Measurements from ENCODE around the gene ATG5.

DNA sequence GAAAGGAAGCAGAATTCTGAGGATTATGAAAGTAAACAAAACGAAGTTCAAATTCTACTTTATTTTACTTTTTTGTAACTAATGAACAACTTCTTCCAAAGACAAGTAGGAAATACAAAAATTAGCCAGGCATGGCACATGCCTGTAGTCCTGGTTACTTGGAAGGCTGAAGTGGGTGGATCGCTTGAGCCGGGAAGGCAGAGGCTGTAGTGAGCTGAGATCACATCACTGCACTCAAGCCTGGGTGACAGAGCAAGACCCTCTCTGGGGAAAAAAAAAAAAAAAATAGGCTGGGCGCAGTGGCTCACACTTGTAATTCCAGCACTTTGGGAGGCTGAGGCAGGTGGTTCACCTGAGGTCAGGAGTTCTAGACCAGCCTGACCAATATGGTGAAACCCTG lies 82.3 kb downstream of the ATG5 start:
- TF ChIP-seq, protein P1, sequence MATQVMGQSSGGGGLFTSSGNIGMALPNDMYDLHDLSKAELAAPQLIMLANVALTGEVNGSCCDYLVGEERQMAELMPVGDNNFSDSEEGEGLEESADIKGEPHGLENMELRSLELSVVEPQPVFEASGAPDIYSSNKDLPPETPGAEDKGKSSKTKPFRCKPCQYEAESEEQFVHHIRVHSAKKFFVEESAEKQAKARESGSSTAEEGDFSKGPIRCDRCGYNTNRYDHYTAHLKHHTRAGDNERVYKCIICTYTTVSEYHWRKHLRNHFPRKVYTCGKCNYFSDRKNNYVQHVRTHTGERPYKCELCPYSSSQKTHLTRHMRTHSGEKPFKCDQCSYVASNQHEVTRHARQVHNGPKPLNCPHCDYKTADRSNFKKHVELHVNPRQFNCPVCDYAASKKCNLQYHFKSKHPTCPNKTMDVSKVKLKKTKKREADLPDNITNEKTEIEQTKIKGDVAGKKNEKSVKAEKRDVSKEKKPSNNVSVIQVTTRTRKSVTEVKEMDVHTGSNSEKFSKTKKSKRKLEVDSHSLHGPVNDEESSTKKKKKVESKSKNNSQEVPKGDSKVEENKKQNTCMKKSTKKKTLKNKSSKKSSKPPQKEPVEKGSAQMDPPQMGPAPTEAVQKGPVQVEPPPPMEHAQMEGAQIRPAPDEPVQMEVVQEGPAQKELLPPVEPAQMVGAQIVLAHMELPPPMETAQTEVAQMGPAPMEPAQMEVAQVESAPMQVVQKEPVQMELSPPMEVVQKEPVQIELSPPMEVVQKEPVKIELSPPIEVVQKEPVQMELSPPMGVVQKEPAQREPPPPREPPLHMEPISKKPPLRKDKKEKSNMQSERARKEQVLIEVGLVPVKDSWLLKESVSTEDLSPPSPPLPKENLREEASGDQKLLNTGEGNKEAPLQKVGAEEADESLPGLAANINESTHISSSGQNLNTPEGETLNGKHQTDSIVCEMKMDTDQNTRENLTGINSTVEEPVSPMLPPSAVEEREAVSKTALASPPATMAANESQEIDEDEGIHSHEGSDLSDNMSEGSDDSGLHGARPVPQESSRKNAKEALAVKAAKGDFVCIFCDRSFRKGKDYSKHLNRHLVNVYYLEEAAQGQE (IDR thresholded peaks at IDR 0.05; ENCODE audit: insufficient read depth in 1 of 2, low read depth in 2 of 2, low read length in 1 of 2) = no peak
- no peak for TF ChIP-seq CTCF (IDR thresholded peaks at IDR 0.05)
- no peak for TF ChIP-seq TCF7L2 (IDR thresholded peaks at IDR 0.05; ENCODE audit: low read depth, low read length)
- no peak for TF ChIP-seq POLR2AphosphoS5 (IDR thresholded peaks at IDR 0.05; ENCODE audit: low read depth, low read length)
- no peak for TF ChIP-seq SIN3A (IDR thresholded peaks at IDR 0.05; ENCODE audit: borderline replicate concordance, insufficient read depth, low read depth, low read length)

Measured in Panc1 (cell line).